ENCODE measurements around the gene PPRC1.

PPRC1 gene

GRCh38 chr10:102196893-102197292, 64.1 kb downstream of the PPRC1 start:
- peak; percentile 45 for DNase-seq

DNA sequence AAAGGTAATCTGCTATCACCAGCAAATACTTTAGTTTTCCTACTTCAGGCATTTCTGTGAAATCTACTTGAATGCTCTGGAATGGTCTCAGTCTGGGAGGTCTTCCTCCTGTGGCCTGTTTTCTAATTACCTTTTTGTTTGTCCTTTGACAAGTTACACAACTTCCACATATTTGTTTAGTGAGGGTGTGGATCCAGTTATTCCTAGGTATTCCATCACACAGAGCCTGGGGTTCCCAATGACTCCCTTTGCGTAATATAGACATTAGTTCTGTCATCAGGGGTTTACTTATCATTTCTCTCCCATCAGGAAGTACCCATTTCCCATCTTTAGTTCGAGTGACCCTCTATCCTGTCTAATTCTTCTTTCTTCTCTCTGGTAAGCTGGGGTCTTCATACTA, 65.2 kb downstream of the PPRC1 start:
- no peak for DNase-seq

Measured in activated CD4-positive, alpha-beta T cell treated with anti-CD3 and anti-CD28 coated beads for 48 hours (primary cell).